GM12878 (cell line): Measurements from ENCODE around the gene MAML2. TPM values are rescaled to one million over a fixed set of nuclear protein-coding genes. Genes with fewer than 3 reads are reported as not detected.

Experiments
- ATAC-seq: fragments of 200-7000 bp; cut with Tn5 transposase; 3 replicates; pipeline ENCODE4 v1.9.1; 2020; ENCODE audit warnings: mild to moderate bottlenecking, moderate library complexity
- BruUV-seq: library from RNA; stranded (reverse); fragments of 400-500 nt; replicated peaks from 2 replicates; lab custom pipeline; 2021; lab: Mats Ljungman, UMichigan
- CTCF ChIA-PET: fragments of 300-600 bp; sonication (Branson Sonifier 250); formaldehyde crosslinking; extraction: SDS; loops from one replicate; lab custom pipeline; 2021; ENCODE audit warnings: inconsistent platforms; lab: Yijun Ruan, JAX
- POLR2A ChIA-PET: fragments of 350-600 bp; formaldehyde crosslinking; extraction: SDS; loops from one replicate; lab custom pipeline; 2021; ENCODE audit warnings: inconsistent platforms; lab: Charles Lee
- RAD21 ChIA-PET: fragments of 300-600 bp; sonication (Branson Sonifier 250); formaldehyde crosslinking; loops from one replicate; lab custom pipeline; 2023; ENCODE audit warnings: antibody characterized with exemption; ENCODE audit not compliant: unreplicated experiment; lab: Charles Lee
- SMC1A ChIA-PET: fragments of 300-600 bp; sonication (Branson Sonifier 250); formaldehyde crosslinking; loops from one replicate; lab custom pipeline; 2023; ENCODE audit not compliant: unreplicated experiment, uncharacterized antibody; lab: Charles Lee
- DNase-seq: peaks from one replicate; pipeline ENCODE4 v3.0.0-alpha.2; 2011; ENCODE audit warnings: low read depth, low spot score
- FAIRE-seq: peaks from 3 replicates; lab custom pipeline; 2011; peaks lifted over from hg19 to GRCh38; lab: Jason Lieb, UNC
- H2AFZ ChIP-seq: 2 replicates; pipeline ENCODE4 v1.6.0; 2011; ENCODE audit warnings: low read depth, low read length, control low read depth; ENCODE audit not compliant: control insufficient read depth
- H3K27ac ChIP-seq: 2 replicates; pipeline ENCODE4 v1.5.1; 2011; ENCODE audit warnings: control low read depth; ENCODE audit not compliant: control insufficient read depth, insufficient read depth
- H3K27me3 ChIP-seq, 2 experiments: replicated peaks in 1 of 2; 2 replicates each; pipeline versions ENCODE4 v1.6.0 to v1.6.1; 2011; ENCODE audit warnings: low read length in 1 of 2; ENCODE audit not compliant: control insufficient read depth in 2 of 2, insufficient read depth in 2 of 2
- H3K36me3 ChIP-seq, 2 experiments: 2 replicates each; pipeline ENCODE4 v1.5.1; 2011; ENCODE audit warnings: low read length in 1 of 2; ENCODE audit not compliant: control insufficient read depth in 2 of 2, insufficient read depth in 2 of 2
- H3K4me1 ChIP-seq: 2 replicates; pipeline ENCODE4 v1.6.1; 2011; ENCODE audit warnings: mild to moderate bottlenecking, low read length, moderate library complexity, mixed read lengths; ENCODE audit not compliant: control insufficient read depth, insufficient read depth
- H3K4me2 ChIP-seq: 2 replicates; pipeline ENCODE4 v1.6.0; 2011; ENCODE audit warnings: control low read depth; ENCODE audit not compliant: control insufficient read depth, insufficient read depth
- H3K4me3 ChIP-seq: fragments of 200-600 bp; sonication (generic); 2 replicates; pipeline ENCODE4 v1.5.1; 2016
- H3K79me2 ChIP-seq: 2 replicates; pipeline ENCODE4 v1.6.0; 2011; ENCODE audit warnings: low read length; ENCODE audit not compliant: control insufficient read depth, insufficient read depth
- H3K9ac ChIP-seq: 2 replicates; pipeline ENCODE4 v1.8.0; 2011; ENCODE audit warnings: low read length, control low read depth, mixed read lengths; ENCODE audit not compliant: control insufficient read depth, insufficient read depth
- H3K9me3 ChIP-seq: replicated peaks from 3 replicates; pipeline ENCODE4 v1.5.1; 2011; ENCODE audit warnings: mild to moderate bottlenecking, low read length; ENCODE audit not compliant: control insufficient read depth, insufficient read depth
- H4K20me1 ChIP-seq: 2 replicates; pipeline ENCODE4 v1.6.0; 2011; ENCODE audit not compliant: control insufficient read depth, insufficient read depth
- CEBPB ChIP-seq, 2 experiments: fragments of 150-350 bp in 1 of 2; IDR thresholded peaks; 2 replicates each; pipeline ENCODE4 v1.6.1; 2012 to 2014; ENCODE audit warnings: low read depth in 2 of 2, low read length in 2 of 2, borderline replicate concordance in 1 of 2, inconsistent platforms in 1 of 2
- E4F1 ChIP-seq: fragments of 450-650 bp; IDR thresholded peaks from 2 replicates; pipeline ENCODE4 v1.6.1; 2018; ENCODE audit warnings: borderline replicate concordance, mild to moderate bottlenecking; ENCODE audit not compliant: partially characterized antibody
- POLR2AphosphoS5 ChIP-seq: IDR thresholded peaks from 2 replicates; pipeline ENCODE4 v1.6.1; 2011; ENCODE audit warnings: mild to moderate bottlenecking, low read length, inconsistent platforms
- PRDM15 ChIP-seq: fragments of 450-650 bp; formaldehyde crosslinking; IDR thresholded peaks from 2 replicates; pipeline ENCODE4 v1.4.0; 2020; ENCODE audit warnings: mild to moderate bottlenecking, moderate library complexity
- TAF1 ChIP-seq: IDR thresholded peaks from 2 replicates; pipeline ENCODE4 v1.6.1; 2011; ENCODE audit warnings: mild to moderate bottlenecking, low read depth, low read length, borderline replicate concordance
- ZNF384 ChIP-seq: IDR thresholded peaks from 2 replicates; pipeline ENCODE4 v1.6.1; 2012; ENCODE audit warnings: low read depth, mild to moderate bottlenecking, low read length, improper control_type of control experiment, borderline replicate concordance
- ZZZ3 ChIP-seq: IDR thresholded peaks from 2 replicates; pipeline ENCODE4 v1.6.1; 2011; ENCODE audit warnings: low read depth; ENCODE audit not compliant: control insufficient read depth, insufficient read length
- WGBS: methylation state at CpG from one replicate; pipeline ENCODE4 v1.1.6; 2016; ENCODE audit warnings: low lambda C conversion rate; ENCODE audit not compliant: insufficient replicate concordance, insufficient coverage; ENCODE audit errors: missing lambda C conversion rate; 5-methylcytosine and 5-hydroxymethylcytosine counted together
- in situ Hi-C: fragments of 300-500 bp; cut with MboI; formaldehyde crosslinking; loops from 9 replicates; pipeline ENCODE4 v1.14.3; 2018; ENCODE audit warnings: mixed read lengths
- intact Hi-C: fragments of 100-400 bp; cut with micrococcal nuclease; formaldehyde crosslinking; loops from one replicate; pipeline ENCODE4 v1.14.2; 2022; ENCODE audit not compliant: unreplicated experiment
- polyA plus RNA-seq, 11 experiments: library from polyadenylated mRNA; depleted of rRNA in 4 of 11; unstranded in 6 of 11; stranded (reverse) in 5 of 11; fragments of >200 nt; fragmentation: Nextera tagmentation in 4 of 11; fragmentation: Illumina TruSeq in 1 of 11; extraction: Ambion mirVana in 4 of 11; extraction: Trizol in 1 of 11; gene quantifications; 1 replicate in 1 of 11; 2 replicates in 10 of 11; pipeline versions ENCODE4 v1.2.1 to v1.2.3, GENCODE V29; 2011 to 2016; ENCODE audit warnings: inconsistent platforms in 2 of 11, missing spikeins in 2 of 11, low read depth in 1 of 11
- total RNA-seq, 4 experiments: library from RNA; depleted of rRNA in 3 of 4; stranded (reverse); fragments of >200 nt in 3 of 4; fragmentation: Illumina TruSeq in 1 of 4; extraction: Trizol in 1 of 4; gene quantifications; 2 replicates each; pipeline versions ENCODE4 v1.2.1 to v1.2.3, GENCODE V29; 2013 to 2021

Gene MAML2
- total and polyA plus RNA-seq, 10 of the 15 experiments (the other 5 are each of a cell fraction or from before 2014, with no cell fraction given) = 2.5 to 15.1 (median 12.0) TPM

- POLR2A ChIA-PET = no interaction called here
- ATAC-seq = no peak
- no peak overlapping the region for H3K9ac ChIP-seq
- no peaks in the 10 kb centered on the region for H3K27me3 ChIP-seq
- RAD21 ChIA-PET = interaction anchor here (1.0 to 1.7 kb wide), 2 partner anchors 25 to 125 kb away, joined by 3 to 4 read pairs; partner anchors contain the start of gene MAML2
- no peak overlapping the region for H3K27ac ChIP-seq
- H3K4me1 ChIP-seq = peaks cover 39% of the 10 kb centered on the region
- no peak for FAIRE-seq
- H3K4me3 ChIP-seq = no peak overlapping the region
- SMC1A ChIA-PET = interaction anchor here (0.8 to 2.1 kb wide), 6 partner anchors 8 to 119 kb away, joined by 3 to 7 read pairs (median 4); no protein-coding TSS in a partner anchor
- no peaks in the 10 kb centered on the region for H4K20me1 ChIP-seq
- no peaks in the 10 kb centered on the region for H3K9me3 ChIP-seq
- no TSS peak for BruUV-seq
- CTCF ChIA-PET = no interaction called here
- DNase-seq = no peak
- no peaks in the 10 kb centered on the region for H3K36me3 ChIP-seq
- 73% methylated on average over 5 of the region's 5 CpGs for WGBS
- H3K79me2 ChIP-seq = peaks cover 18% of the 10 kb centered on the region
- H2AFZ ChIP-seq = no peak overlapping the region
- intact Hi-C loops = loop anchor here (10.0 kb wide), 1 partner anchor 293 kb away; the partner anchor contains the start of gene MTMR2
- no peak overlapping the region for H3K4me2 ChIP-seq
- in situ Hi-C loops = no loop called here
- TF ChIP-seq ZNF384 = no peak
- no peak for TF ChIP-seq CEBPB (IDR thresholded peaks at IDR 0.05; ENCODE audit: borderline replicate concordance in 1 of 2, low read depth in 2 of 2, low read length in 2 of 2)
- no peak for TF ChIP-seq TAF1
Observed at GRCh38 chr11:96218006-96218405, 125.0 kb downstream of the MAML2 start.

GRCh38 chr11:96217206-96217605 is 125.8 kb downstream of the MAML2 start:
- H3K4me3 ChIP-seq = no peak overlapping the region
- BruUV-seq = no TSS peak
- FAIRE-seq = no peak
- H3K9me3 ChIP-seq = no peaks in the 10 kb centered on the region
- peaks cover 18% of the 10 kb centered on the region for H3K79me2 ChIP-seq
- CTCF ChIA-PET = interaction anchor here (0.8 to 1.7 kb wide), 3 partner anchors 12 to 126 kb away, joined by 3 to 5 read pairs (median 4); partner anchors contain the start of gene MAML2
- 88% methylated on average over 5 of the region's 5 CpGs for WGBS
- H3K36me3 ChIP-seq = no peaks in the 10 kb centered on the region
- intact Hi-C loops = loop anchor here (10.0 kb wide), 1 partner anchor 292 kb away; the partner anchor contains the start of gene MTMR2
- H3K4me2 ChIP-seq = no peak overlapping the region
- H3K27me3 ChIP-seq = no peaks in the 10 kb centered on the region
- no peak overlapping the region for H2AFZ ChIP-seq
- no peak for ATAC-seq
- H4K20me1 ChIP-seq = no peaks in the 10 kb centered on the region
- H3K4me1 ChIP-seq = peaks cover 47% of the 10 kb centered on the region
- no peak for DNase-seq
- SMC1A ChIA-PET = interaction anchor here (0.8 to 2.7 kb wide), 8 partner anchors 9 to 120 kb away, joined by 3 to 8 read pairs (median 4); no protein-coding TSS in a partner anchor
- in situ Hi-C loops = no loop called here
- no peak overlapping the region for H3K9ac ChIP-seq
- RAD21 ChIA-PET = interaction anchor here (1.0 to 1.7 kb wide), 2 partner anchors 26 to 125 kb away, joined by 3 to 4 read pairs; partner anchors contain the start of gene MAML2
- POLR2A ChIA-PET = no interaction called here
- H3K27ac ChIP-seq = no peak overlapping the region
- TF ChIP-seq POLR2AphosphoS5 (no peak), E4F1 (no peak), ZZZ3 (no peak), PRDM15 (CRISPR knock-in tag) (no peak)
